GM18867 (cell line): Measurements from ENCODE around the gene ARMC12.
"Not testable (repeated sequence)": the region's sequence is repeated elsewhere in the genome, so short reads cannot be mapped to it uniquely, and the experiment has no call there.

Experiments used
- ATAC-seq: cut with Tn5 transposase; IDR thresholded peaks from one replicate; pipeline ENCODE4 v1.9.1; 2021; ENCODE audit warnings: mild to moderate bottlenecking, moderate library complexity; ENCODE audit not compliant: unreplicated experiment

The ARMC12 gene

GRCh38 chr6:35736982-35737412 is at the start of gene ARMC12:
Gene ARMC12 (plus strand): TSS chr6:35737032. CDS start chr6:35737109, 77 bp downstream.
- ATAC-seq: no peak

GRCh38 chr6:35687658-35688604 is 48.9 kb upstream of the ARMC12 start:
- ATAC-seq: peak; percentile 46

- peak; percentile 87 for ATAC-seq
Measured at GRCh38 chr6:35688605-35689322, 48.1 kb upstream of the ARMC12 start, which contains the start of gene FKBP5. Gene FKBP5 (minus strand): TSS chr6:35688915. CDS start chr6:35642824, 46,091 bp downstream.

GRCh38 chr6:35690006-35690405 is 46.8 kb upstream of the ARMC12 start:
- not testable (repeated sequence) for ATAC-seq

- ATAC-seq: no peak
Measured at GRCh38 chr6:35690484-35690883, 46.3 kb upstream of the ARMC12 start.

GRCh38 chr6:35691027-35691824 is 45.6 kb upstream of the ARMC12 start:
- no peak for ATAC-seq

- ATAC-seq: no peak
Measured at GRCh38 chr6:35694462-35694861, 42.4 kb upstream of the ARMC12 start.

- ATAC-seq: not testable (repeated sequence)
Measured at GRCh38 chr6:35698430-35698829, 38.4 kb upstream of the ARMC12 start.

- no peak for ATAC-seq
Measured at GRCh38 chr6:35698858-35699257, 38.0 kb upstream of the ARMC12 start.

- no peak for ATAC-seq
Measured at GRCh38 chr6:35703554-35703953, 33.3 kb upstream of the ARMC12 start.

GRCh38 chr6:35706468-35706867 is 30.4 kb upstream of the ARMC12 start:
- no peak for ATAC-seq

- no peak for ATAC-seq
Measured at GRCh38 chr6:35707714-35708407, 29.0 kb upstream of the ARMC12 start.

GRCh38 chr6:35708585-35708984 is 28.2 kb upstream of the ARMC12 start:
- ATAC-seq: no peak

- no peak for ATAC-seq
Measured at GRCh38 chr6:35710241-35710847, 26.5 kb upstream of the ARMC12 start.

GRCh38 chr6:35711731-35712130 is 25.1 kb upstream of the ARMC12 start:
- ATAC-seq: no peak

- no peak for ATAC-seq
Measured at GRCh38 chr6:35713006-35713767, 23.6 kb upstream of the ARMC12 start.

- ATAC-seq: no peak
Measured at GRCh38 chr6:35716798-35717197, 20.0 kb upstream of the ARMC12 start.

GRCh38 chr6:35717449-35718374 is 19.1 kb upstream of the ARMC12 start:
- ATAC-seq: no peak
